Vagina (tissue), 2 donors: Measurements from ENCODE around the gene GRB2.

ENCODE experiments used
- POLR2A ChIP-seq, 2 donors: fragments of 450-650 bp; IDR thresholded peaks; one replicate each; pipeline ENCODE4 v1.6.1; 2017; ENCODE audit warnings: antibody characterized with exemption in 2 of 2, mild to moderate bottlenecking in 2 of 2, moderate library complexity in 2 of 2
- POLR2AphosphoS5 ChIP-seq, 2 donors: sonication (generic); formaldehyde crosslinking; IDR thresholded peaks; one replicate each; pipeline ENCODE4 v1.9.0; 2017; ENCODE audit warnings: antibody characterized with exemption in 2 of 2, mild to moderate bottlenecking in 2 of 2, low read depth in 1 of 2; ENCODE audit not compliant: insufficient read depth in 1 of 2

- no peak for TF ChIP-seq POLR2A (IDR thresholded peaks at IDR 0.05)
- no peak for TF ChIP-seq POLR2AphosphoS5 (IDR thresholded peaks at IDR 0.05; ENCODE audit: insufficient read depth in 1 of 2, low read depth in 1 of 2)
Measured at GRCh38 chr17:75380315-75380714, 25.2 kb downstream of the GRB2 start.
